Astrocyte of the cerebellum (primary cell): ENCODE results near the gene HBS1L.

ENCODE experiments used
- DNase-seq: peaks from one replicate; pipeline ENCODE4 v3.0.0-alpha.2; 2011; ENCODE audit warnings: low read depth
- H3K4me3 ChIP-seq: 2 replicates; pipeline ENCODE4 v1.5.1; 2011; ENCODE audit warnings: mild to moderate bottlenecking, low read depth, low read length, moderate library complexity
- in situ Hi-C: cut with HindIII; loops from 2 replicates; pipeline ENCODE4 v1.10.0; 2017; ENCODE audit warnings: low sequenced_read_pairs
- TF ChIP-seq, protein P1 (sequence below): IDR thresholded peaks from 2 replicates; pipeline ENCODE4 v1.5.1; 2012; ENCODE audit warnings: low read length, low read depth, moderate library complexity, mild to moderate bottlenecking; ENCODE audit errors: missing control alignments

The HBS1L gene

GRCh38 chr6:135036731-135037420 lies 17.7 kb downstream of the HBS1L start:
- H3K4me3 ChIP-seq = no peak overlapping the region
- no peak for DNase-seq
- in situ Hi-C loops = no loop called here
- TF ChIP-seq, protein P1, sequence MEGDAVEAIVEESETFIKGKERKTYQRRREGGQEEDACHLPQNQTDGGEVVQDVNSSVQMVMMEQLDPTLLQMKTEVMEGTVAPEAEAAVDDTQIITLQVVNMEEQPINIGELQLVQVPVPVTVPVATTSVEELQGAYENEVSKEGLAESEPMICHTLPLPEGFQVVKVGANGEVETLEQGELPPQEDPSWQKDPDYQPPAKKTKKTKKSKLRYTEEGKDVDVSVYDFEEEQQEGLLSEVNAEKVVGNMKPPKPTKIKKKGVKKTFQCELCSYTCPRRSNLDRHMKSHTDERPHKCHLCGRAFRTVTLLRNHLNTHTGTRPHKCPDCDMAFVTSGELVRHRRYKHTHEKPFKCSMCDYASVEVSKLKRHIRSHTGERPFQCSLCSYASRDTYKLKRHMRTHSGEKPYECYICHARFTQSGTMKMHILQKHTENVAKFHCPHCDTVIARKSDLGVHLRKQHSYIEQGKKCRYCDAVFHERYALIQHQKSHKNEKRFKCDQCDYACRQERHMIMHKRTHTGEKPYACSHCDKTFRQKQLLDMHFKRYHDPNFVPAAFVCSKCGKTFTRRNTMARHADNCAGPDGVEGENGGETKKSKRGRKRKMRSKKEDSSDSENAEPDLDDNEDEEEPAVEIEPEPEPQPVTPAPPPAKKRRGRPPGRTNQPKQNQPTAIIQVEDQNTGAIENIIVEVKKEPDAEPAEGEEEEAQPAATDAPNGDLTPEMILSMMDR = no peak

DNA sequence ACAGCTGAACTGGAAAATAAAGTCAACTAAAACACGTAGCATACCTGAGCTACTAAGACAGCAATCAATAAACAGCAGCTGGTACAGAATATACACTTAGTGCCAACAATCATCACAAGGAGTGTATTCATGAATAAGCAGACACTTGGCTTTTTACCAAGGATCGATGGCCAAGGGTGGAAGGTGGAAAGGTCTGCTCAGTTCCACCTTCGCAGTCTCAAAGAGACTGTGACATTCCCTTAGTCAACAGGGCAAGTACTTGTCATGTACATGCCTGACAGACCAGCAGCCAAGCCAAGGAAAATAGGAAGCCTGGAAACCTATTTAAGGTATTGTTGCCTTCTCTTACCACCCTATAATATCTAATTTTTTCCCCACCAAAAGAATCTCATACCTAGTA lies 21.4 kb downstream of the HBS1L start:
- H3K4me3 ChIP-seq = no peak overlapping the region
- TF ChIP-seq, protein P1 = no peak
- in situ Hi-C loops = no loop called here
- DNase-seq = no peak

DNA sequence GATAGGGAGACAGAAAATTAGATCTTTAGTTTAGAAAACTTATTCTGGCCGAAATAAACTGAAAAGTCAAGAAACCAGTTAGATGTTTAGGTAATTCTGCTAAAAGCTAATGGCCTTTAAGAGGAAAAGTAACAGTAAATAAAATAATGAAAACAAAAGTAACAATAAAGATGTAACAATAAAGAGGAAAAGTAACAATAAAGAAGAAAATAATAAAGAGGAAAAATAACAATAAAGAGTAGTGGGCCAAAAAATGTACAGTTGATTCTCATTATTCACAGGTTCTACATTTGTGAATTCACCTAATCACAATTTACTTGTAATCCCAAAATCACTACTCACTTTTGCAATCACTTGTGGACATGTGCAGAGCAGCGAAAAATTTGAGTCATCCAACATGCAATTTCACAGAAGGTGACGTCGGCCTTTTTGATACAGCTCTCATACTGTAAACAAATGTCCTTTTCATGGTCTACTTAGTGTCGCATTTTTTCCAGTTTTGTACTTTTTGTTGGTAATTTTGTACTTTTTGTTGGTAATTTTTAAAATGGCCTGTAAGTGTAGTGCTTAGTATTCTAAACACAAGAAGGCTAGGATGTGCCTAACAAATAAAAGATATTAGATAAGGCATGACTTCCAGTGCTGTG lies 24.0 kb downstream of the HBS1L start:
- TF ChIP-seq, protein P1 = no peak
- H3K4me3 ChIP-seq = no peak overlapping the region
- in situ Hi-C loops = no loop called here
- no peak for DNase-seq

- no peak for DNase-seq
- TF ChIP-seq, protein P1 = no peak
- in situ Hi-C loops = no loop called here
- H3K4me3 ChIP-seq = no peak overlapping the region
Measured at GRCh38 chr6:135030056-135030473, 24.6 kb downstream of the HBS1L start.

DNA sequence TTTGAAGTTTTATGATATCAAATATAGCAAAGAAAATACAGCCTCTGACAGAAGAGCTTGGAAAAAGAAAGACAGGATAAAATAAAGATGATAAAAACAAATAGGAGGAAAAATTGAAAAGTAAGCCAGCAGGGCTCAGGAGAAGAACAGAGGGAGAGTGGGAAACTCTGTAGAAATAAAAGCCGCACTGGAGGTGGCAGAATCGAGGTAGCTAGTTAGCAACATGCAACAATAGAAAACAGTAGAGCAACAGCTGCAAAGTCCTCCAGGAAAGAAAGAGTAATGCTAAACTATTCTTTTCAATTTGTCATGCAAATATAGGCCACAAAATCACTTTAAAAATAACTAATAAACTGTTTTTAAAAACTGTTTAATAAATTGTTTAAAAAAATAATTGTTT lies 28.8 kb downstream of the HBS1L start:
- in situ Hi-C loops = no loop called here
- H3K4me3 ChIP-seq = no peak overlapping the region
- no peak for DNase-seq
- TF ChIP-seq, protein P1 = no peak

DNA sequence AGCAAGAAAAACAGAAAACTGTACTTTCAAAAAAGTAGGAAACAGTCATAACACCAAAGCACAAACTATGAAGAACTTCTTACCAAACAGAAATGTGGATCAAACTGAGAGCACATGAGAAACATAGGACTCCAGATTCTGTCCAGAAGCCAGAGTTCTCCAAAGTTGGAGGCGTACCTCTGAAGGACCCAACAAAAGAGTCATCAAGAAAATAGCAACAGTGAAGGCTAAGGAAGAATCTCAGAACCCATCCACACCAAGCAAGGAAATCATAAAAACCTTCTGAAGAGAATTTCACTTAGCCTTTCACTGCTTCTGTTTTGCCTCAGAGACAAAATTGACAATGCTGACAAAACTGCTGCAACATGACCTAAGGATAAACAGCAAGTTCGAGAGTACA lies 29.4 kb downstream of the HBS1L start:
- H3K4me3 ChIP-seq = no peak overlapping the region
- DNase-seq = no peak
- in situ Hi-C loops = no loop called here
- TF ChIP-seq, protein P1 = no peak
